Measurements from ENCODE around the gene ANKRD13B. TPM values are rescaled to one million over a fixed set of nuclear protein-coding genes. Genes with fewer than 3 reads are reported as not detected.

ANKRD13B gene
- total RNA-seq, 2 experiments from 2014 or later: 14.1 to 15.1 TPM

- ChIA-PET CTCF (interaction anchor here (0.6 to 1.4 kb wide), 5 partner anchors 19 to 181 kb away, joined by 3 to 6 read pairs (median 3); no protein-coding TSS in a partner anchor), POLR2A (no interaction called here)
- Mint-ChIP-seq H3K27ac (no peak overlapping the region), H3K9me3 (no peaks in the 10 kb centered on the region), H3K36me3 (no peaks in the 10 kb centered on the region), H3K27me3 (no peaks in the 10 kb centered on the region), H3K4me3 (peak overlapping the region; percentile 78), H3K4me1 (ENCODE audit: low read depth) (peaks cover 65% of the 10 kb centered on the region)
- no peak for DNase-seq
- intact Hi-C loops (cut with micrococcal nuclease): loop anchor here (5.0 to 10.0 kb wide), 2 partner anchors 474 to 484 kb away; no protein-coding TSS in a partner anchor
Observed at GRCh38 chr17:29620779-29621500, 28.0 kb downstream of the ANKRD13B start.

GRCh38 chr17:29621751-29622194 lies 28.8 kb downstream of the ANKRD13B start:
- Mint-ChIP-seq H3K9me3 (no peaks in the 10 kb centered on the region), H3K4me3 (peak overlapping the region; percentile 78), H3K27ac (no peak overlapping the region), H3K27me3 (no peaks in the 10 kb centered on the region), H3K36me3 (no peaks in the 10 kb centered on the region), H3K4me1 (ENCODE audit: low read depth) (peaks cover 61% of the 10 kb centered on the region)
- CTCF ChIA-PET: interaction anchor here (0.6 to 1.4 kb wide), 5 partner anchors 18 to 180 kb away, joined by 3 to 6 read pairs (median 3); no protein-coding TSS in a partner anchor
- no peak for DNase-seq
- POLR2A ChIA-PET: no interaction called here
- intact Hi-C loops (cut with micrococcal nuclease): loop anchor here (5.0 to 10.0 kb wide), 2 partner anchors 473 to 484 kb away; no protein-coding TSS in a partner anchor

DNA sequence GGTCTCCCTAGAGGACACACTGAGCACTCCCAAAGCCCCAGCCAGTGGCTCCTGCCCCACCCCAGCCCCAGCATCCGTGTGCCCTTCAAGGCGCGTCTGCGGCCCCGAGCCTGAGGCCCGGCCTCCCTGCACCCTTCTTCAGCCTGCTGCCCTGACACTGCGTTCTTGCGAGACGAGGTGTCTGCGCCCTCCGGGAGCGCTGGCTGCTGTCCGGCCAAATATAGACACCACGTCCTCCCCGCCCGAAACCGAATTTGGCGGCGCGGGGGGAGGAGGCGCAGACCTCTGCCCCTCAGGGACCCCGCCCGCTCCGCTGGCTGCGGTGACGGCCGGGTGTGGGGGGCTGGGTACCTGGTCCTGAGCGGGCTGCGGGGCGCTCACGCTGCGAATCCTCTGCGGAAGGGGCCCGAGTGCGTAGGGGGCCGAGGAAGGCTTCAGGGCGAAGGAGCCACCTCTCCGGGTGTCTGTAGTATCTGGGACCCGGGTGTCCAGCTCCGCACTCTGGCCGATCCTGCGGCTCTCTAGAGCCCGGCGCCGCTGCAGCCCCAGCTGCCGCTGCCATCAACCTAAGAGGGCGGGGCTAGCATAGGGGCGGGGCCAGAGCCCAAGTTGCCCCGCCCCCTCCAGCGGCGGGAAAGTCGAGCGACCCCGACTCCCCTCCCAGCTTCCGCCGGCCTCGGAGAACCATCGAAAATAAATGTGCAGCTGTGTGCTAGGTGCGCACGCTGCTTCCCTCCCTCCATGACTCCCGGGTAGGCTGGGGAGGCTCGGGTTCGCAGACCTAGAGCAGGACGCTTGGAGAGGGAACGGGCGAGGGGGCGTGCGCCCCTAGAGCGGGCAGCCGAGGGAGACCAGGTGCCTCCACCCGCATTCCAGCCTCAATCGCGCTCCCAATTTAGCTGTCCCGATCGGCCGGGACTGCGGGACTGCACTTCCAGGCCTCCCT lies 29.7 kb downstream of the ANKRD13B start, which contains the start of gene CORO6:
Gene CORO6, minus strand, starts transcription at position 576 of the 946 bp plus-strand sequence. CDS start 1,491 bp downstream, outside the sequence.
- H3K36me3 Mint-ChIP-seq: no peaks in the 10 kb centered on the region
- H3K27me3 Mint-ChIP-seq: no peaks in the 10 kb centered on the region
- POLR2A ChIA-PET: interaction anchor here (1.0 to 1.5 kb wide), 2 partner anchors 55 to 138 kb away, joined by 3 to 6 read pairs; partner anchors contain the start of gene ABHD15
- peak within 1 kb of the TSS; percentile 78 for H3K4me3 Mint-ChIP-seq
- H3K4me1 Mint-ChIP-seq (ENCODE audit: low read depth): peaks cover 60% of the 10 kb centered on the region
- DNase-seq: peak; percentile 74
- CTCF ChIA-PET: interaction anchor here (1.0 to 1.7 kb wide), 4 partner anchors 8 to 157 kb away, joined by 3 to 8 read pairs (median 6); no protein-coding TSS in a partner anchor
- H3K9me3 Mint-ChIP-seq: no peaks in the 10 kb centered on the region
- intact Hi-C loops (cut with micrococcal nuclease): loop anchor here (5.0 to 10.0 kb wide), 2 partner anchors 472 to 485 kb away; no protein-coding TSS in a partner anchor
- H3K27ac Mint-ChIP-seq: peak within 1 kb of the TSS; percentile 85

DNA sequence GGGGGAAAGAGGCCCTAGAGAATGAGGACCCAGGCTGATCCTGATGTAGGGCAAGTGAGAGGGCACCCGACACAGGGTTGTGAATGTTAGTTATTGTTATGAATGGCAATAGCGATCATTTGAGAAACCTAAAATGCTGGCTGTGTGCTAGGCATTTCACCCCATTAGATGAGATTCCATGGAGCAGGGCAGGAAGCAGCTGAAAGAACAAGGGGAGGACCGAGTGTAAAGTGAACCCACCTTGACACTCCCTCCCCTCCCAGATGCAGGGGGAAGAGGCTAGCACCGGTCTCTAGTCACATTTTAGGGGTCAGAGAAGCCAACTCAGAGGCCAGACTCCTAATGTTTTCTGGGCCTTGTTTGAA lies 30.3 kb downstream of the ANKRD13B start:
- CTCF ChIA-PET: interaction anchor here (1.0 to 2.8 kb wide), 5 partner anchors 8 to 156 kb away, joined by 3 to 19 read pairs (median 6); no protein-coding TSS in a partner anchor
- H3K27me3 Mint-ChIP-seq: no peaks in the 10 kb centered on the region

DNA sequence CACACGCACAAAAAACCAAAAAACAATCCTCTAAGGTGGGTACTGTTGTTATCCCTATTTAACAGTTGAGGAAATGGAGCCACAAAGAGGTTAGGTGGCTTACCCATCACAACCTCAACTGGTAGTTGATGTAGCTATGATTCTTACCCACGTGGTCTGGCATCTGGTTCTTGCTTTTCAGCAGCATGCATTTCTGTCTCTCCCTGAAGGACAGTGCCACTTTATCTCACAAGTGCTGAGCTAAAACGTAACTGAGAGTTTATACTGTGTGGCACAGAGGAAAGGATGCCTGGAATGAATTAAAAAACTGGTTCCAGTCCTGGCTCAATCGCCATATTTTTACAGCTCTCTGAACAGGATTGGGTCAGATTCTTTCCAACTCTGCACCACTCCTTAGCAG lies 31.7 kb downstream of the ANKRD13B start:
- Mint-ChIP-seq H3K36me3 (no peaks in the 10 kb centered on the region), H3K9me3 (no peaks in the 10 kb centered on the region), H3K27ac (peak overlapping the region; percentile 85), H3K4me1 (ENCODE audit: low read depth) (peaks cover 72% of the 10 kb centered on the region), H3K27me3 (no peaks in the 10 kb centered on the region), H3K4me3 (no peak overlapping the region)
- ChIA-PET CTCF (interaction anchor here (0.8 to 2.8 kb wide), 9 partner anchors 8 to 306 kb away, joined by 3 to 19 read pairs (median 3); partner anchors contain the start of gene SSH2), POLR2A (interaction anchor here (0.7 to 1.8 kb wide), 3 partner anchors 9 to 68 kb away, joined by 3 to 5 read pairs (median 3); no protein-coding TSS in a partner anchor)
- intact Hi-C loops (cut with micrococcal nuclease): loop anchor here (1.0 to 10.0 kb wide), 6 partner anchors 9 to 487 kb away; partner anchors contain the start of gene SSH2
- peak; percentile 57 for DNase-seq

More for the DNA sequence above, 30.3 kb downstream of the ANKRD13B start:
- H3K27ac Mint-ChIP-seq: peak overlapping the region; percentile 85
- no peak for DNase-seq
- POLR2A ChIA-PET: interaction anchor here (1.0 to 1.5 kb wide), 2 partner anchors 56 to 137 kb away, joined by 3 to 6 read pairs; partner anchors contain the start of gene ABHD15
- H3K9me3 Mint-ChIP-seq: no peaks in the 10 kb centered on the region
- intact Hi-C loops (cut with micrococcal nuclease): loop anchor here (5.0 to 10.0 kb wide), 2 partner anchors 472 to 486 kb away; no protein-coding TSS in a partner anchor
- peak overlapping the region; percentile 78 for H3K4me3 Mint-ChIP-seq
- H3K36me3 Mint-ChIP-seq: no peaks in the 10 kb centered on the region
- H3K4me1 Mint-ChIP-seq (ENCODE audit: low read depth): peaks cover 64% of the 10 kb centered on the region

DNA sequence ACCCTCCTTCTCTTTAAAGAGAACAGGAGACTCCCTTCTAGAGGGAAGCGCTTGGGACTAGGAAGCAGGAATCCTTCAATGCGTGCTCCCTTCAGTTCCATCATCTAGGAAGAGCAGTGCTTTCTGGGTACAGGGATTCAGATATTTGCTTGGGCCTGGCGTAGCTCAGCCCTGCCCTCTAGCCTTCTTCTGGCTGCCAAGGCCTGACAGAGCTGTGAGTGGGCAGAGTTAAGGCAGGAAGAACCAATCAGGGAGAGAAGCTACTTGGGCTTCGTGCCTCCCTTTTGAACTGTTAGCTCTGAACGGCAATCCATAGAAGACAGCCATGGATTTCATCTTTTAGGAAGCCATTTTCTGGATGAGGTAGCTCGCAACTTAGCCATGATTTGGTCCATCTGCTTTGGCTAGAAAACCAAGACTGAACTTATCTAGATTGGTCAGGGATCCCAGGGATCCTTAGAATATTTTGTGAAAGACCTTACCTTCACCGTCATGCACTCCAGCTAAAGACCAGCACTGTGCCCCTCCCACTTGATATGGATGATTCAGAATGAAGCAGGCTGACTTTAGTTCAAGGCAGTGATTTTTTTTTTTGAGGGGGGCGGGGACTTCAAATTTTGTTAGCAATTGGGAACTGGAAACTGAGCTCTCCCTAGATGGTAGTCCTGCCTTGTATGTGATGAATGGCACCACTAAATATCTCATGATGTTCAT lies 32.3 kb downstream of the ANKRD13B start:
- ChIA-PET POLR2A (interaction anchor here (0.5 to 1.8 kb wide), 4 partner anchors 9 to 119 kb away, joined by 3 to 5 read pairs (median 3); no protein-coding TSS in a partner anchor), CTCF (interaction anchor here (0.8 to 2.8 kb wide), 9 partner anchors 9 to 306 kb away, joined by 3 to 19 read pairs (median 3); partner anchors contain the start of gene SSH2)
- no peak overlapping the region for H3K4me3 Mint-ChIP-seq
- DNase-seq: no peak
- no peaks in the 10 kb centered on the region for H3K9me3 Mint-ChIP-seq
- no peaks in the 10 kb centered on the region for H3K27me3 Mint-ChIP-seq
- intact Hi-C loops (cut with micrococcal nuclease): loop anchor here (2.0 to 10.0 kb wide), 4 partner anchors 40 to 470 kb away; partner anchors contain the start of gene SSH2
- H3K36me3 Mint-ChIP-seq: no peaks in the 10 kb centered on the region
- peaks cover 78% of the 10 kb centered on the region for H3K4me1 Mint-ChIP-seq (ENCODE audit: low read depth)
- peak overlapping the region; percentile 85 for H3K27ac Mint-ChIP-seq

DNA sequence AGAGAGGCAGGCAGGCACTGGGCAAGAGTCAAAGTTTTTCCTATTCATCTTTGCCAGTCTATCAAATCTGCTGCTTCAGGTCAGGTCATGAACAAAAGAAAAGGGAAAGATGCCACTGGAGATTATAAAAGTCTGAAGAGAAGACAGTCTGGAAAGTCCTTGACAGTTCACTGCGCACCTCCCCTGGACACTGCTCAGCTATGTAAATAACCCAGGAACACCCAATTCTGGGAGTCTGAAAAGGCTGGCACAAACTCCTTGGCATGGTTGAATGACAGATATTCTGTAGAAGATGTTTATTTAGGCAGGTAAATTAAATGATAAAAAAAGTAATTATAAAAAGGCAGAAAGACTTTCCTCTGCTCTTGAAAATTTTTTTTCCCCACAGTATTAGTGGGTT lies 35.0 kb downstream of the ANKRD13B start:
- intact Hi-C loops (cut with micrococcal nuclease): loop anchor here (10.0 kb wide), 1 partner anchor 467 kb away; no protein-coding TSS in a partner anchor
- Mint-ChIP-seq H3K27me3 (no peaks in the 10 kb centered on the region), H3K4me3 (no peak overlapping the region), H3K4me1 (ENCODE audit: low read depth) (peaks cover 66% of the 10 kb centered on the region), H3K36me3 (peaks cover 16% of the 10 kb centered on the region), H3K9me3 (no peaks in the 10 kb centered on the region), H3K27ac (no peak overlapping the region)
- CTCF ChIA-PET: interaction anchor here (1.9 to 2.2 kb wide), 2 partner anchors 11 to 12 kb away, joined by 5 to 6 read pairs; no protein-coding TSS in a partner anchor
- POLR2A ChIA-PET: no interaction called here
- no peak for DNase-seq

- ChIA-PET CTCF (interaction anchor here (1.4 to 2.2 kb wide), 3 partner anchors 11 to 12 kb away, joined by 5 to 6 read pairs (median 6); no protein-coding TSS in a partner anchor), POLR2A (interaction anchor here (0.6 kb wide), 1 partner anchor 247 kb away, joined by 3 read pairs; no protein-coding TSS in a partner anchor)
- H3K4me3 Mint-ChIP-seq: no peak overlapping the region
- no peaks in the 10 kb centered on the region for H3K9me3 Mint-ChIP-seq
- peaks cover 59% of the 10 kb centered on the region for H3K4me1 Mint-ChIP-seq (ENCODE audit: low read depth)
- no peaks in the 10 kb centered on the region for H3K27me3 Mint-ChIP-seq
- peak overlapping the region; percentile 74 for H3K27ac Mint-ChIP-seq
- intact Hi-C loops (cut with micrococcal nuclease): loop anchor here (10.0 kb wide), 1 partner anchor 466 kb away; no protein-coding TSS in a partner anchor
- peaks cover 17% of the 10 kb centered on the region for H3K36me3 Mint-ChIP-seq
- no peak for DNase-seq
Observed at GRCh38 chr17:29628644-29629043, 35.7 kb downstream of the ANKRD13B start.

GRCh38 chr17:29629839-29630238 lies 36.9 kb downstream of the ANKRD13B start:
- ChIA-PET CTCF (interaction anchor here (2.2 to 3.2 kb wide), 2 partner anchors 10 to 12 kb away, joined by 5 to 19 read pairs; no protein-coding TSS in a partner anchor), POLR2A (no interaction called here)
- no peaks in the 10 kb centered on the region for H3K9me3 Mint-ChIP-seq
- no peak for DNase-seq
- intact Hi-C loops (cut with micrococcal nuclease): loop anchor here (10.0 kb wide), 1 partner anchor 465 kb away; no protein-coding TSS in a partner anchor
- peak overlapping the region; percentile 74 for H3K27ac Mint-ChIP-seq
- no peak overlapping the region for H3K4me3 Mint-ChIP-seq
- H3K4me1 Mint-ChIP-seq (ENCODE audit: low read depth): peaks cover 47% of the 10 kb centered on the region
- no peaks in the 10 kb centered on the region for H3K27me3 Mint-ChIP-seq
- peaks cover 22% of the 10 kb centered on the region for H3K36me3 Mint-ChIP-seq

DNA sequence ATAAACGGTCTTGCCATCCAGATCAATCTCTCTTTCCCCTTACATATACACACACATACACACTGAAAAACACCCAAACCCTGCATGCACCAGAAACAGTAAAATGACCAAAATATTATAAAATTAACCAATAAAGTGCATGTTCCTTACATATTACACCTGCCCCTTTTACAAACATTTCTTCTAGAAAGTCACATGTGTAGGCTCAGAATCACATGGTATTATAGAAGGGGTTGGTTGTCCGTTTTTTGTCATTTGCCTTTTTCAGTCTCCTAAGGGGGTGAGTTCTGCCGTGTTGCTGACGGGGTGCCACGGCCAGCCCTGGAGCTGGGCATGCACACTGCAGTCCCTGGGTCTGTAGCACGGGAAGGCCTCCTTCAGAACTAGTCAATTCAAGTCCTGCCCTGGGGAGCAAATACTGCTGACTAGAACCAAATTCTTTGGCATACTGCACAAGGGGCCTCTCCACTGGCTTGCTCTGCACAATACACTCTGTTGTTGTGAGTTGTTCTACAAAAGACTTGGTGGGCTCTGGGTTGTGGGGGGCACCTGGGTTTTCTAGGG lies 37.8 kb downstream of the ANKRD13B start:
- Mint-ChIP-seq H3K36me3 (peaks cover 24% of the 10 kb centered on the region), H3K4me3 (no peak overlapping the region), H3K27ac (no peak overlapping the region), H3K4me1 (ENCODE audit: low read depth) (peaks cover 39% of the 10 kb centered on the region), H3K9me3 (no peaks in the 10 kb centered on the region), H3K27me3 (no peaks in the 10 kb centered on the region)
- no peak for DNase-seq
- ChIA-PET CTCF (interaction anchor here (3.2 kb wide), 1 partner anchor 13 kb away, joined by 19 read pairs; no protein-coding TSS in a partner anchor), POLR2A (no interaction called here)
- intact Hi-C loops (cut with micrococcal nuclease): no loop called here

Measured in activated CD4-positive, alpha-beta memory T cell treated with anti-CD3 and anti-CD28 coated beads for 36 hours (primary cell).